Caki2 (cell line): ENCODE results near the gene NUDT7. TPM values are rescaled to one million over a fixed set of nuclear protein-coding genes. Genes with fewer than 3 reads are reported as not detected.
A peak's percentile ranks its signal among the peaks of the same experiment; 100 is the strongest.

Experiments used
- DNase-seq: peaks from one replicate; pipeline ENCODE4 v3.0.0-alpha.2; 2015; ENCODE audit warnings: low read depth
- in situ Hi-C: cut with HindIII; loops from 2 replicates; pipeline ENCODE4 v1.10.0; 2016; ENCODE audit warnings: low sequenced_read_pairs, low pct_unique_long_range_greater_than_20kb, mixed read lengths
- total RNA-seq: library from RNA; depleted of rRNA; stranded (reverse); fragments of >200 nt; shearing (Covaris generic); gene quantifications from 2 replicates; pipeline ENCODE4 v1.2.3, GENCODE V29; 2014; ENCODE audit warnings: low replicate concordance

The NUDT7 gene
- total RNA-seq, 1 experiment from 2014 or later = 7.1 TPM

- DNase-seq = no peak
- in situ Hi-C loops = no loop called here
Measured at GRCh38 chr16:77715145-77715544, 7.2 kb upstream of the NUDT7 start.

- DNase-seq = no peak
- in situ Hi-C loops = no loop called here
Measured at GRCh38 chr16:77721752-77722308, 484 bp upstream of the NUDT7 start.

- DNase-seq = peak; percentile 2
- in situ Hi-C loops = no loop called here
Measured at GRCh38 chr16:77723108-77723514, 797 bp downstream of the NUDT7 start.

- no peak for DNase-seq
- in situ Hi-C loops = no loop called here
Measured at GRCh38 chr16:77724174-77724573, 1.9 kb downstream of the NUDT7 start.

- DNase-seq = no peak
- in situ Hi-C loops = no loop called here
Measured at GRCh38 chr16:77729951-77730350, 7.6 kb downstream of the NUDT7 start.

GRCh38 chr16:77732241-77732946 lies 10.1 kb downstream of the NUDT7 start:
- DNase-seq = no peak
- in situ Hi-C loops = no loop called here

GRCh38 chr16:77736879-77737278 lies 14.6 kb downstream of the NUDT7 start:
- no peak for DNase-seq
- in situ Hi-C loops = no loop called here

- in situ Hi-C loops = no loop called here
- no peak for DNase-seq
Measured at GRCh38 chr16:77738706-77739558, 16.6 kb downstream of the NUDT7 start.

GRCh38 chr16:77739559-77739892 lies 17.2 kb downstream of the NUDT7 start:
- in situ Hi-C loops = no loop called here
- DNase-seq = no peak

- in situ Hi-C loops = no loop called here
- DNase-seq = no peak
Measured at GRCh38 chr16:77744141-77744540, 21.8 kb downstream of the NUDT7 start.

GRCh38 chr16:77745972-77746371 lies 23.7 kb downstream of the NUDT7 start:
- in situ Hi-C loops = no loop called here
- DNase-seq = no peak

- no peak for DNase-seq
Measured at GRCh38 chr16:77748421-77749005, 26.2 kb downstream of the NUDT7 start.

GRCh38 chr16:77749415-77749814 lies 27.1 kb downstream of the NUDT7 start:
- DNase-seq = no peak
- in situ Hi-C loops = no loop called here

More at GRCh38 chr16:77748421-77749005, 26.2 kb downstream of the NUDT7 start:
- in situ Hi-C loops = no loop called here

- in situ Hi-C loops = no loop called here
Measured at GRCh38 chr16:77758046-77758445, 35.7 kb downstream of the NUDT7 start.

GRCh38 chr16:77758508-77758907 lies 36.2 kb downstream of the NUDT7 start:
- DNase-seq = no peak
- in situ Hi-C loops = no loop called here

More at GRCh38 chr16:77758046-77758445, 35.7 kb downstream of the NUDT7 start:
- no peak for DNase-seq

- in situ Hi-C loops = no loop called here
- no peak for DNase-seq
Measured at GRCh38 chr16:77759201-77759600, 36.9 kb downstream of the NUDT7 start.

- no peak for DNase-seq
- in situ Hi-C loops = no loop called here
Measured at GRCh38 chr16:77759821-77760220, 37.5 kb downstream of the NUDT7 start.

- DNase-seq = no peak
- in situ Hi-C loops = no loop called here
Measured at GRCh38 chr16:77760800-77761199, 38.5 kb downstream of the NUDT7 start.

GRCh38 chr16:77761204-77761603 lies 38.9 kb downstream of the NUDT7 start:
- in situ Hi-C loops = no loop called here
- no peak for DNase-seq
